Stimulated activated naive CD8-positive, alpha-beta T cell treated with anti-CD3 and anti-CD28 coated beads, Interleukin-15, Interleukin-2, amounts not matched to agents 100 U/mL and 50 U/mL, for 24 hours (primary cell): Measurements from ENCODE around the gene SCLT1.
"Not testable (repeated sequence)": the region's sequence is repeated elsewhere in the genome, so short reads cannot be mapped to it uniquely, and the experiment has no call there.

Source experiments
- ATAC-seq: fragments of 150-1000 bp; cut with Tn5 transposase; one replicate; pipeline ENCODE4 v1.10.0; 2021
- DNase-seq: peaks from one replicate; pipeline ENCODE4 v3.0.0; 2021

The SCLT1 gene

GRCh38 chr4:129093191-129093920, at the start of gene SCLT1:
Gene SCLT1, minus strand, starts transcription at chr4:129093539. Its CDS starts 436 bp downstream, at chr4:129093103.
- DNase-seq (peak; percentile 97), ATAC-seq (peak; percentile 98)

- ATAC-seq (no peak), DNase-seq (no peak)
Observed at GRCh38 chr4:129140521-129140920, 47.2 kb upstream of the SCLT1 start.

GRCh38 chr4:129138810-129139496, 45.6 kb upstream of the SCLT1 start:
- no peak for DNase-seq
- ATAC-seq, result no peak

- DNase-seq, result no peak
- no peak for ATAC-seq
Observed at GRCh38 chr4:129136433-129136832, 43.1 kb upstream of the SCLT1 start.

GRCh38 chr4:129131343-129131742, 38.0 kb upstream of the SCLT1 start:
- DNase-seq (no peak), ATAC-seq (no peak)

- DNase-seq (no peak), ATAC-seq (no peak)
Observed at GRCh38 chr4:129129143-129129542, 35.8 kb upstream of the SCLT1 start.

- not testable (repeated sequence) for ATAC-seq, DNase-seq
Observed at GRCh38 chr4:129126614-129127013, 33.3 kb upstream of the SCLT1 start.

GRCh38 chr4:129117705-129118104, 24.4 kb upstream of the SCLT1 start:
- DNase-seq, result no peak
- ATAC-seq, result no peak

GRCh38 chr4:129113919-129114318, 20.6 kb upstream of the SCLT1 start:
- ATAC-seq (no peak), DNase-seq (no peak)

GRCh38 chr4:129113434-129113833, 20.1 kb upstream of the SCLT1 start:
- no peak for DNase-seq
- no peak for ATAC-seq

- ATAC-seq (no peak), DNase-seq (no peak)
Observed at GRCh38 chr4:129111919-129112318, 18.6 kb upstream of the SCLT1 start.

GRCh38 chr4:129110931-129111330, 17.6 kb upstream of the SCLT1 start:
- ATAC-seq (no peak), DNase-seq (no peak)

GRCh38 chr4:129109965-129110824, 16.9 kb upstream of the SCLT1 start:
- no peak for ATAC-seq
- no peak for DNase-seq

GRCh38 chr4:129098531-129099001, 5.2 kb upstream of the SCLT1 start:
- ATAC-seq (no peak), DNase-seq (no peak)

GRCh38 chr4:129095811-129096454, 2.6 kb upstream of the SCLT1 start, which contains the start of gene C4orf33:
Gene C4orf33, plus strand, starts transcription at chr4:129096152. Its CDS starts 6,459 bp downstream, at chr4:129102611.
- peak; percentile 55 for ATAC-seq

GRCh38 chr4:129094347-129094746, 1.0 kb upstream of the SCLT1 start:
- ATAC-seq (no peak), DNase-seq (no peak)

More at GRCh38 chr4:129095811-129096454, 2.6 kb upstream of the SCLT1 start, which contains the start of gene C4orf33:
- DNase-seq, result peak; percentile 79

- DNase-seq (no peak), ATAC-seq (no peak)
Observed at GRCh38 chr4:129092631-129093190, 628 bp downstream of the SCLT1 start.

- DNase-seq (no peak), ATAC-seq (no peak)
Observed at GRCh38 chr4:129087516-129087915, 5.8 kb downstream of the SCLT1 start.

GRCh38 chr4:129085472-129085871, 7.9 kb downstream of the SCLT1 start:
- ATAC-seq (no peak), DNase-seq (no peak)

GRCh38 chr4:129082302-129082701, 11.0 kb downstream of the SCLT1 start:
- ATAC-seq, result no peak
- no peak for DNase-seq

- no peak for DNase-seq
- ATAC-seq, result no peak
Observed at GRCh38 chr4:129080129-129080528, 13.2 kb downstream of the SCLT1 start.

- DNase-seq (no peak), ATAC-seq (no peak)
Observed at GRCh38 chr4:129077326-129077725, 16.0 kb downstream of the SCLT1 start.
